GM12872 (cell line): ENCODE measurements around the gene DEAF1.

Experiments used
- TF ChIP-seq, protein P1 (sequence below): IDR thresholded peaks from 3 replicates; pipeline ENCODE4 v1.5.1; 2011; ENCODE audit warnings: low read depth, mild to moderate bottlenecking, low read length, moderate library complexity; ENCODE audit not compliant: insufficient read depth

Gene DEAF1

GRCh38 chr11:607971-608659 is 86.9 kb downstream of the DEAF1 start:
- TF ChIP-seq, protein P1, sequence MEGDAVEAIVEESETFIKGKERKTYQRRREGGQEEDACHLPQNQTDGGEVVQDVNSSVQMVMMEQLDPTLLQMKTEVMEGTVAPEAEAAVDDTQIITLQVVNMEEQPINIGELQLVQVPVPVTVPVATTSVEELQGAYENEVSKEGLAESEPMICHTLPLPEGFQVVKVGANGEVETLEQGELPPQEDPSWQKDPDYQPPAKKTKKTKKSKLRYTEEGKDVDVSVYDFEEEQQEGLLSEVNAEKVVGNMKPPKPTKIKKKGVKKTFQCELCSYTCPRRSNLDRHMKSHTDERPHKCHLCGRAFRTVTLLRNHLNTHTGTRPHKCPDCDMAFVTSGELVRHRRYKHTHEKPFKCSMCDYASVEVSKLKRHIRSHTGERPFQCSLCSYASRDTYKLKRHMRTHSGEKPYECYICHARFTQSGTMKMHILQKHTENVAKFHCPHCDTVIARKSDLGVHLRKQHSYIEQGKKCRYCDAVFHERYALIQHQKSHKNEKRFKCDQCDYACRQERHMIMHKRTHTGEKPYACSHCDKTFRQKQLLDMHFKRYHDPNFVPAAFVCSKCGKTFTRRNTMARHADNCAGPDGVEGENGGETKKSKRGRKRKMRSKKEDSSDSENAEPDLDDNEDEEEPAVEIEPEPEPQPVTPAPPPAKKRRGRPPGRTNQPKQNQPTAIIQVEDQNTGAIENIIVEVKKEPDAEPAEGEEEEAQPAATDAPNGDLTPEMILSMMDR, result no peak

DNA sequence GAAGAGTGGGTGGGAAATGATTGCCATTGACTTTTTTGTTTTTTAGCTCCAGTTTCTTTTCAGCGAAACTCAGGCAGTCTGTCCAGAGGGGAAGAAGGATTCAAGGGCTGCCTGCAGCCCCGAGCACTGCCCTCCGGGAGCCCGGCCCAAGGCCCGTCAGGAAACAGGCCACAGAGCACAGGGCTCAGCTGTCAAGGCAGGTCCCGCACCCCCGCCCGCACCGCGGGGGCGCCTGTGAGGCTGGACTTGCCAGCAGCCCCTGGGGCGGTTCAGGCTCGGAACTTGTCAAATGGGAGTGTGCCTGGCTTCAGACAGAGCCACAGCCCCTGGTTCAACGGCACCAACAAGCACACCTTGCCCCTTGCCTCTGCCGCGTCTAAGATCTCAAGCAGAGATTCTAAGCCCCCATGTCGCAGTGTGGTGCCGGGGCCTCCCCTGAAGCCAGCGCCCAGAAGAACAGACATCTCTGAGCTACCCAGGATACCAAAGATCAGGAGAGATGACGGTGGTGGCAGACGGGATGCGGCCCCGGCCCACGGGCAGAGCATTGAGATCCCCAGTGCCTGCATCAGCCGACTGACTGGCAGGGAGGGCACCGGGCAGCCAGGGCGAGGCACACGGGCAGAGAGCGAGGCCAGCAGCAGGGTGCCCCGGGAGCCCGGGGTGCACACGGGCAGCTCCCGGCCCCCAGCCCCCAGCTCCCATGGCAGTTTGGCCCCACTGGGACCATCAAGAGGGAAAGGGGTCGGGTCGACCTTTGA is 87.8 kb downstream of the DEAF1 start:
- TF ChIP-seq, protein P1, result no peak

GRCh38 chr11:606245-606644 is 88.8 kb downstream of the DEAF1 start:
- TF ChIP-seq, protein P1, result no peak

GRCh38 chr11:605286-606129 is 89.5 kb downstream of the DEAF1 start:
- TF ChIP-seq, protein P1, result no peak

DNA sequence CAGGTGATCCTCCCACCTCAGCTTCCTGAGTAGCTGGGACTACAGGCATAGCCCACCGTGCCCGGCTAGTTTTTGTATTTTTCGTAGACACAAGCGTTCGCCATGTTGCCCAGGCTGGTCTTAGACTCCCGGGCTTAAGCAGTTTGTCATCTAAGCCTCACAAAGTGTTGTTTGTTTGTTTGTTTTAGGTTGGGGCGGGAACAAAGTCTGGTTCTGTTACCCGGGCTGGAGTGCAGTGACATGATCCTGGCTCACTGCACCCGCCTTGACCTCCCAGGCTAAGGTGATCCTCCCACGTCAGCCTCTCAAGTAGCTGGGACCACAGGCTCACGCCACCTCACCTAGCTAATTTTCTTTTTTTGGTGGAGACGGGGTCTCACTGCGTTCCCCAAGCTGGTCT is 91.9 kb downstream of the DEAF1 start:
- TF ChIP-seq, protein P1, result no peak

DNA sequence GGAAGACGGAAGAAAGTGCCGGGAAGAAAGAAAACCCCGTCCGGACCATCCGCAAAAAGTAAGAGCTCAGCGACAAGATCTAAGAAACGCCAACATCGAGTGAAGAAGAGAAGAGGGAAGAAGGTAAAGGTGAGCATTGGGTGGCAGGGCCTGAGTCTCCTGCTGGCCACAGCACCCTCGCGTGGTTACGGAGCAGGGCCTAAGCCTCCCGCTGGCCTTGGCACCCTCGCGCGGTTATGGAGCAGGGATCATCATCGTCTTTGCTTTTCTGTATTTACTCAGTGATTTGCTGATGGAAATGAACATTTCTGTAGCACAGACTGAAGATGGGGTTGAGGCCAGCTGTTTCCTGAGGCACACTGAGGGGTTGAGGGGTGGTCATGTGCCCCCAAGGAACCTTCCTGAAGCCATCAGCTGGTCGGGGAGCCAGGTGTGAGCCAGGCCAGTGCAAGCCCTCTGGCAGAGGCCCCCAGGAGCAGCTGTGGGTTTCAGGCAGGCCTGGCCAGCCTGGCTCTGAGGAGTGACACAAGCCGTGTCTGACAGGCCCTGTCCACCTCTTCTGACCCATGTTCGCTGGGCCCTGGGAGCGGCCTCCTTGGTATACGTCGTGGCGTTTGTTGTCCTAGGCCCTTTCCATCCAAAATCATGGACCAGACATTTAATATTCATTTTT is 93.3 kb downstream of the DEAF1 start:
- TF ChIP-seq, protein P1, result no peak
